H1 (cell line): ENCODE measurements around the gene EN1. TPM values are rescaled to one million over a fixed set of nuclear protein-coding genes. Genes with fewer than 3 reads are reported as not detected.
A peak's percentile ranks its signal among the peaks of the same experiment; 100 is the strongest.

Experiments
- CTCF ChIA-PET: fragments of 300-600 bp; sonication (Branson Sonifier 250); formaldehyde crosslinking; loops from one replicate; lab custom pipeline; 2021; ENCODE audit not compliant: partially characterized antibody; lab: Charles Lee
- POLR2A ChIA-PET: fragments of 300-600 bp; sonication (Branson Sonifier 250); formaldehyde crosslinking; loops from one replicate; lab custom pipeline; 2021; ENCODE audit warnings: inconsistent platforms; ENCODE audit not compliant: partially characterized antibody; lab: Charles Lee
- DNase-seq, 2 experiments: peaks; one replicate each; pipeline versions ENCODE4 v3.0.0 to v3.0.0-alpha.2; 2010 to 2022; ENCODE audit warnings: low spot score in 2 of 2, low read depth in 1 of 2, mixed read lengths in 1 of 2
- FAIRE-seq: peaks from 2 replicates; lab custom pipeline; 2011; peaks lifted over from hg19 to GRCh38; lab: Jason Lieb, UNC
- H2AFZ ChIP-seq: 2 replicates; pipeline ENCODE4 v1.8.1; 2012; ENCODE audit warnings: low read length, inconsistent platforms
- H2AK5ac ChIP-seq: 2 replicates; pipeline ENCODE4 v1.6.1; 2013; ENCODE audit warnings: low read depth, low read length
- H2BK120ac ChIP-seq: replicated peaks from 2 replicates; pipeline ENCODE3; 2013; ENCODE audit warnings: low read depth, low read length, inconsistent platforms
- H2BK12ac ChIP-seq: 2 replicates; pipeline ENCODE4 v1.6.1; 2013; ENCODE audit warnings: low read depth, low read length
- H2BK15ac ChIP-seq: 2 replicates; pipeline ENCODE4 v1.6.1; 2013; ENCODE audit warnings: low read length
- H2BK20ac ChIP-seq: 2 replicates; pipeline ENCODE4 v1.6.1; 2013; ENCODE audit warnings: low read length
- H2BK5ac ChIP-seq: 2 replicates; pipeline ENCODE4 v1.6.1; 2013; ENCODE audit warnings: low read depth, low read length
- H3K14ac ChIP-seq: 2 replicates; pipeline ENCODE4 v1.6.1; 2013; ENCODE audit warnings: inconsistent platforms; ENCODE audit not compliant: insufficient read length
- H3K18ac ChIP-seq: 2 replicates; pipeline ENCODE4 v1.6.1; 2013; ENCODE audit warnings: low read length; ENCODE audit errors: extremely low read depth
- H3K23ac ChIP-seq: 2 replicates; pipeline ENCODE4 v1.6.1; 2013; ENCODE audit warnings: inconsistent platforms; ENCODE audit not compliant: insufficient read length
- H3K23me2 ChIP-seq: 2 replicates; pipeline ENCODE4 v1.6.1; 2013; ENCODE audit warnings: low read depth, low read length
- H3K27ac ChIP-seq: 2 replicates; pipeline ENCODE4 v1.6.1; 2011; ENCODE audit warnings: low read depth, low read length, inconsistent platforms
- H3K27me3 ChIP-seq, 4 experiments: replicated peaks in 1 of 4; 1 replicate in 1 of 4; 2 replicates in 3 of 4; pipeline versions ENCODE4 v1.6.1 to v1.8.1; 2011 to 2013; ENCODE audit warnings: low read length in 3 of 4, mild to moderate bottlenecking in 3 of 4, inconsistent platforms in 2 of 4, mixed read lengths in 2 of 4, moderate library complexity in 1 of 4; ENCODE audit not compliant: control insufficient read depth in 3 of 4, insufficient read depth in 3 of 4; ENCODE audit errors: extremely low read depth in 1 of 4
- H3K36me3 ChIP-seq, 4 experiments: 2 replicates each; pipeline versions ENCODE4 v1.6.1 to v1.8.1; 2011 to 2013; ENCODE audit warnings: mild to moderate bottlenecking in 4 of 4, low read length in 3 of 4, moderate library complexity in 2 of 4, control low read depth in 1 of 4, inconsistent platforms in 1 of 4; ENCODE audit not compliant: insufficient read depth in 4 of 4, control insufficient read depth in 2 of 4
- H3K4ac ChIP-seq: replicated peaks from 2 replicates; pipeline ENCODE3; 2013; ENCODE audit warnings: low read length, low read depth, mixed read lengths, inconsistent platforms; ENCODE audit not compliant: insufficient read length
- H3K4me1 ChIP-seq, 4 experiments: replicated peaks in 1 of 4; 1 replicate in 1 of 4; 2 replicates in 3 of 4; pipeline versions ENCODE4 v1.6.1 to v1.8.1; 2011 to 2013; ENCODE audit warnings: low read length in 3 of 4, inconsistent platforms in 2 of 4, mixed read lengths in 1 of 4; ENCODE audit not compliant: insufficient read depth in 4 of 4, control insufficient read depth in 3 of 4
- H3K4me2 ChIP-seq, 2 experiments: 2 replicates each; pipeline versions ENCODE4 v1.6.1 to v1.8.1; 2011 to 2013; ENCODE audit warnings: low read depth in 2 of 2, low read length in 2 of 2, control low read depth in 1 of 2, inconsistent platforms in 1 of 2, mild to moderate bottlenecking in 1 of 2; ENCODE audit not compliant: insufficient read depth in 1 of 2
- H3K4me3 ChIP-seq, 4 experiments: fragments of 200-600, 300-600 bp in 1 of 4; sonication (generic), shearing (Covaris generic), sonication (Bioruptor Twin) in 1 of 4; 2 replicates each; pipeline versions ENCODE4 v1.5.1 to v1.8.1; 2011 to 2016; ENCODE audit warnings: low read length in 4 of 4, low read depth in 3 of 4, control low read depth in 2 of 4, inconsistent platforms in 2 of 4, mild to moderate bottlenecking in 2 of 4, mixed read lengths in 1 of 4, moderate library complexity in 1 of 4; ENCODE audit not compliant: insufficient read depth in 2 of 4; ENCODE audit errors: extremely low read depth in 1 of 4
- H3K56ac ChIP-seq: replicated peaks from 2 replicates; pipeline ENCODE3; 2013; ENCODE audit warnings: low read depth, mild to moderate bottlenecking, mixed read lengths, low read length, inconsistent platforms; ENCODE audit not compliant: insufficient read length
- H3K79me1 ChIP-seq: 2 replicates; pipeline ENCODE4 v1.6.1; 2013; ENCODE audit warnings: low read depth, low read length, control low read depth
- H3K79me2 ChIP-seq, 2 experiments: 2 replicates each; pipeline versions ENCODE4 v1.6.1 to v1.8.1; 2012 to 2013; ENCODE audit warnings: low read length in 2 of 2, mild to moderate bottlenecking in 2 of 2, inconsistent platforms in 1 of 2; ENCODE audit not compliant: insufficient read depth in 2 of 2, control insufficient read depth in 1 of 2
- H3K9ac ChIP-seq, 4 experiments: replicated peaks in 1 of 4; 1 replicate in 1 of 4; 2 replicates in 3 of 4; pipeline versions ENCODE4 v1.6.1 to v1.8.1; 2011 to 2013; ENCODE audit warnings: low read depth in 3 of 4, low read length in 3 of 4, control low read depth in 2 of 4, mild to moderate bottlenecking in 2 of 4, moderate library complexity in 2 of 4, inconsistent platforms in 1 of 4; ENCODE audit errors: extremely low read depth in 1 of 4
- H3K9me3 ChIP-seq, 2 experiments: 2 replicates each; pipeline versions ENCODE4 v1.6.1 to v1.8.1; 2012 to 2013; ENCODE audit warnings: mild to moderate bottlenecking in 2 of 2, moderate library complexity in 2 of 2, control low read depth in 1 of 2, inconsistent platforms in 1 of 2, low read depth in 1 of 2, low read length in 1 of 2, mixed read lengths in 1 of 2; ENCODE audit not compliant: insufficient read depth in 2 of 2
- H4K20me1 ChIP-seq, 2 experiments: replicated peaks in 1 of 2; 2 replicates each; pipeline versions ENCODE3 to v1.8.1; 2011 to 2013; ENCODE audit warnings: inconsistent platforms in 2 of 2, low read length in 2 of 2, mild to moderate bottlenecking in 1 of 2; ENCODE audit not compliant: insufficient read depth in 2 of 2, control insufficient read depth in 1 of 2
- H4K5ac ChIP-seq: 2 replicates; pipeline ENCODE4 v1.6.1; 2013; ENCODE audit warnings: low read length, low read depth, mixed read lengths, inconsistent platforms; ENCODE audit not compliant: insufficient read length
- H4K8ac ChIP-seq: 2 replicates; pipeline ENCODE4 v1.8.0; 2013; ENCODE audit warnings: mild to moderate bottlenecking, moderate library complexity, low read length, inconsistent platforms; ENCODE audit not compliant: insufficient read depth; ENCODE audit errors: extremely low read depth
- H4K91ac ChIP-seq: replicated peaks from 2 replicates; pipeline ENCODE3; 2013; ENCODE audit warnings: low read length, mixed read lengths, inconsistent platforms; ENCODE audit not compliant: insufficient read length
- CBX8 ChIP-seq: fragments of 300-800, 300-1000 bp; sonication (generic); IDR thresholded peaks from 2 replicates; pipeline ENCODE4 v1.7.1; 2016; ENCODE audit warnings: low read depth, low read length, borderline replicate concordance
- EZH2 ChIP-seq: fragments of 200-600 bp; sonication (generic); IDR thresholded peaks from 2 replicates; pipeline ENCODE4 v1.7.1; 2012; ENCODE audit warnings: low read depth, mild to moderate bottlenecking, moderate library complexity, low read length, inconsistent platforms; ENCODE audit not compliant: severe bottlenecking
- FOSL1 ChIP-seq: IDR thresholded peaks from 2 replicates; pipeline ENCODE4 v1.6.1; 2011; ENCODE audit warnings: mild to moderate bottlenecking, low read depth, low read length, moderate library complexity; ENCODE audit not compliant: insufficient read depth
- POLR2AphosphoS5 ChIP-seq: IDR thresholded peaks from 2 replicates; pipeline ENCODE4 v1.6.1; 2011; ENCODE audit warnings: low read depth, low read length
- RNF2 ChIP-seq: fragments of 200-900, 300-1000 bp; sonication (generic); IDR thresholded peaks from 2 replicates; pipeline ENCODE4 v1.7.1; 2016; ENCODE audit warnings: borderline replicate concordance, low read depth, mild to moderate bottlenecking, antibody characterized with exemption, low read length; ENCODE audit not compliant: poor library complexity, severe bottlenecking; ENCODE audit errors: missing control alignments
- RXRA ChIP-seq: IDR thresholded peaks from 2 replicates; pipeline ENCODE4 v1.6.1; 2011; ENCODE audit warnings: low read depth, mild to moderate bottlenecking, low read length, moderate library complexity; ENCODE audit not compliant: insufficient read depth
- SIRT6 ChIP-seq: IDR thresholded peaks from one replicate; pipeline ENCODE4 v1.7.1; 2012; ENCODE audit warnings: low read length, inconsistent platforms
- SIX5 ChIP-seq: IDR thresholded peaks from 2 replicates; pipeline ENCODE4 v1.6.1; 2011; ENCODE audit warnings: mild to moderate bottlenecking, low read depth, low read length
- SUZ12 ChIP-seq: fragments of 200-600 bp; sonication (generic); IDR thresholded peaks from 2 replicates; pipeline ENCODE4 v1.6.1; 2012; ENCODE audit warnings: mild to moderate bottlenecking, inconsistent platforms, low read length, moderate library complexity, mixed read lengths
- TCF12 ChIP-seq: IDR thresholded peaks from 2 replicates; pipeline ENCODE4 v1.6.1; 2011; ENCODE audit warnings: low read depth, mild to moderate bottlenecking, low read length
- USF2 ChIP-seq: IDR thresholded peaks from 2 replicates; pipeline ENCODE4 v1.6.1; 2011; ENCODE audit warnings: low read length, improper control_type of control experiment
- YY1 ChIP-seq: IDR thresholded peaks from 2 replicates; pipeline ENCODE4 v1.6.1; 2011; ENCODE audit warnings: low read depth, mild to moderate bottlenecking, low read length
- WGBS, 2 experiments: shearing (Covaris generic) in 1 of 2; methylation state at CpG; one replicate each; pipeline versions ENCODE4 v1.1.6 to v1.1.7; 2013 to 2015; ENCODE audit warnings: low lambda C conversion rate in 2 of 2, mixed read lengths in 2 of 2, inconsistent platforms in 1 of 2, low coverage in 1 of 2, missing lambda C conversion rate in 1 of 2; ENCODE audit not compliant: insufficient replicate concordance in 2 of 2, insufficient coverage in 1 of 2, insufficient read length in 1 of 2; ENCODE audit errors: extremely low coverage in 1 of 2, missing lambda C conversion rate in 1 of 2; 5-methylcytosine and 5-hydroxymethylcytosine counted together
- polyA plus RNA-seq, 7 experiments: library from polyadenylated mRNA; depleted of rRNA in 3 of 7; stranded (reverse) in 5 of 7; unstranded in 2 of 7; fragments of >200 nt in 5 of 7; fragments of 200-250 nt in 2 of 7; gene quantifications; 1 replicate in 5 of 7; 2 replicates in 1 of 7; 4 replicates in 1 of 7; pipeline versions ENCODE4 v1.2.1 to v1.2.3, GENCODE V29; 2011 to 2013; ENCODE audit warnings: missing spikeins in 2 of 7, mixed read lengths in 2 of 7
- total RNA-seq: library from RNA; stranded (reverse); fragmentation: NEBNext Ultra II Directional; extraction: Animal tissue kit (Norgen Biotek cat#: 25700); gene quantifications from 2 replicates; pipeline ENCODE4 v1.2.1, GENCODE V29; 2021

Gene EN1
- total and polyA plus RNA-seq, 2 of the 8 experiments (the other 6 are each of a cell fraction or from before 2014, with no cell fraction given) = not detected

GRCh38 chr2:118853129-118853640, 5.7 kb upstream of the EN1 start:
- WGBS, 2 experiments = 3% methylated on average over 23 of the region's 25 CpGs; no CpG with 5 or more reads in 1 of the 2 experiments
- H3K4me3 ChIP-seq = peak overlapping the region; percentile 15 to 56 (median 24); a peak in 6 of 8 replicates
- FAIRE-seq = no peak
- peak overlapping the region; percentile 65 to 71 for H3K4me2 ChIP-seq
- ChIA-PET POLR2A (interaction anchor here (0.7 to 1.9 kb wide), 4 partner anchors 8 to 19 kb away, joined by 4 to 10 read pairs (median 5); no protein-coding TSS in a partner anchor), CTCF (interaction anchor here (1.4 to 7.4 kb wide), 3 partner anchors 8 to 157 kb away, joined by 4 to 84 read pairs (median 28); partner anchors contain the start of gene EN1)
- H2BK5ac ChIP-seq = no peak overlapping the region
- peaks cover 2 to 54% (median 32%) of the 10 kb centered on the region in 4 experiments for H3K4me1 ChIP-seq
- no peak overlapping the region for H2BK120ac ChIP-seq
- H3K79me2 ChIP-seq = no peaks in the 10 kb centered on the region
- H3K23ac ChIP-seq = no peak overlapping the region
- peaks cover 88 to 100% (median 96%) of the 10 kb centered on the region in 4 experiments for H3K27me3 ChIP-seq
- no peak overlapping the region for H2AFZ ChIP-seq
- no peaks in the 10 kb centered on the region for H3K79me1 ChIP-seq
- peak overlapping the region; percentile 17; the same call in 1 of the 2 replicates for H4K8ac ChIP-seq
- no peak overlapping the region for H3K18ac ChIP-seq
- H4K91ac ChIP-seq = no peak overlapping the region
- DNase-seq = peak in 1 of 2 experiments; percentile 62
- H3K4ac ChIP-seq = no peak overlapping the region
- no peak overlapping the region for H2BK20ac ChIP-seq
- no peak overlapping the region for H4K5ac ChIP-seq
- peaks cover 22 to 27% of the 10 kb centered on the region in 2 experiments for H4K20me1 ChIP-seq
- no peak overlapping the region for H3K14ac ChIP-seq
- H3K56ac ChIP-seq = no peak overlapping the region
- no peak overlapping the region for H3K9ac ChIP-seq
- H2BK15ac ChIP-seq = no peak overlapping the region
- peaks cover 0 to 10% (median 0%) of the 10 kb centered on the region in 4 experiments; a peak in 1 of 8 replicates for H3K36me3 ChIP-seq
- H3K23me2 ChIP-seq = peaks cover 5% of the 10 kb centered on the region; the same call in 1 of the 2 replicates
- no peak overlapping the region for H2AK5ac ChIP-seq
- no peak overlapping the region for H2BK12ac ChIP-seq
- H3K27ac ChIP-seq = no peak overlapping the region
- H3K9me3 ChIP-seq = no peaks in the 10 kb centered on the region
- peak; percentile 88 for TF ChIP-seq SUZ12
- TF ChIP-seq CBX8 = peak; percentile 5; the same call in 1 of the 2 replicates
- no peak for TF ChIP-seq YY1
- no peak for TF ChIP-seq POLR2AphosphoS5
- no peak for TF ChIP-seq SIRT6
- no peak for TF ChIP-seq RXRA
- no peak for TF ChIP-seq USF2
- TF ChIP-seq FOSL1 = no peak
- no peak for TF ChIP-seq SIX5
- TF ChIP-seq TCF12 = no peak
- TF ChIP-seq EZH2 = peak; percentile 95
- TF ChIP-seq RNF2 = peak; percentile 89
